Breast epithelium (tissue), 4 donors: ENCODE results near the gene GRIN2D. TPM values are rescaled to one million over a fixed set of nuclear protein-coding genes. Genes with fewer than 3 reads are reported as not detected.

ENCODE experiments used
- DNase-seq, 2 donors: peaks; one replicate each; pipeline ENCODE4 v3.0.0-alpha.2; 2019; ENCODE audit warnings: low spot score in 2 of 2
- H3K27ac ChIP-seq, 2 donors: fragments of 200-600 bp; sonication (generic) in 1 of 2; one replicate each; pipeline ENCODE4 v1.5.1; 2016 to 2019; ENCODE audit warnings: mild to moderate bottlenecking in 1 of 2
- H3K27me3 ChIP-seq, 2 donors: fragments of 200-600 bp; sonication (generic) in 1 of 2; one replicate each; pipeline versions ENCODE4 v1.5.1 to v1.6.0; 2017 to 2019; ENCODE audit warnings: control low read depth in 1 of 2, mild to moderate bottlenecking in 1 of 2
- H3K36me3 ChIP-seq: fragments of 200-600 bp; one replicate; pipeline ENCODE4 v1.5.1; 2019
- H3K4me1 ChIP-seq, 2 donors: fragments of 200-600 bp; sonication (generic); one replicate each; pipeline ENCODE4 v1.5.1; 2016 to 2019; ENCODE audit warnings: control low read depth in 1 of 2
- H3K4me3 ChIP-seq, 3 donors: fragments of 200-600 bp; sonication (generic); 1 replicate in 2 of 3; 2 replicates in 1 of 3; pipeline ENCODE4 v1.5.1; 2016 to 2019; ENCODE audit warnings: mild to moderate bottlenecking in 3 of 3, moderate library complexity in 2 of 3
- H3K9me3 ChIP-seq, 2 donors: fragments of 200-600 bp; sonication (generic) in 1 of 2; one replicate each; pipeline ENCODE4 v1.5.1; 2016 to 2019; ENCODE audit warnings: control low read depth in 1 of 2
- CTCF ChIP-seq, 3 donors: fragments of 450-650 bp; IDR thresholded peaks; one replicate each; pipeline ENCODE4 v1.5.1; 2016 to 2017; ENCODE audit warnings: antibody characterized with exemption in 3 of 3, mild to moderate bottlenecking in 3 of 3, moderate library complexity in 3 of 3
- POLR2A ChIP-seq: fragments of 450-650 bp; IDR thresholded peaks from one replicate; pipeline ENCODE4 v1.6.1; 2016; ENCODE audit warnings: antibody characterized with exemption, mild to moderate bottlenecking, moderate library complexity
- POLR2AphosphoS5 ChIP-seq, 3 donors: sonication (generic); formaldehyde crosslinking; IDR thresholded peaks; one replicate each; pipeline ENCODE4 v1.6.1; 2017; ENCODE audit warnings: antibody characterized with exemption in 3 of 3
- intact Hi-C: fragments of 100-400 bp; cut with DNase I; formaldehyde crosslinking; loops from one replicate; pipeline ENCODE4 v1.15.1; 2023; ENCODE audit warnings: low total_unique reads
- total RNA-seq, 3 donors: library from RNA; depleted of rRNA; stranded (reverse); fragments of >200 nt; gene quantifications; one replicate each; pipeline ENCODE4 v1.1.0, GENCODE V29; 2016

The GRIN2D gene
- total RNA-seq, result under 1 TPM in 2 of 3 donors, not detected in 1; 0.32 to 0.33 TPM

- Histone ChIP-seq H3K27ac (peak within 1 kb of the TSS in 1 of 2 donors; percentile 1), H3K27me3 (peaks cover 14 to 41% of the 10 kb centered on the region in 2 donors), H3K4me1 (peaks cover 0 to 9% of the 10 kb centered on the region in 2 donors), H3K4me3 (peak within 1 kb of the TSS in 2 of 3 donors; percentile 37 to 60), H3K36me3 (no peaks in the 10 kb centered on the region), H3K9me3 (no peaks in the 10 kb centered on the region)
- no peak for TF ChIP-seq POLR2AphosphoS5 (IDR thresholded peaks at IDR 0.05)
- TF ChIP-seq POLR2A, result no peak
- TF ChIP-seq CTCF (IDR thresholded peaks at IDR 0.05), result no peak
- DNase-seq, result no peak
- intact Hi-C loops, result loop anchor here (5.0 to 10.0 kb wide), 2 partner anchors 99 to 1211 kb away; no protein-coding TSS in a partner anchor
Measured at GRCh38 chr19:48393559-48394330, at the start of gene GRIN2D. Gene GRIN2D (plus strand): TSS chr19:48393668. CDS start chr19:48398393, 4,725 bp downstream.

DNA sequence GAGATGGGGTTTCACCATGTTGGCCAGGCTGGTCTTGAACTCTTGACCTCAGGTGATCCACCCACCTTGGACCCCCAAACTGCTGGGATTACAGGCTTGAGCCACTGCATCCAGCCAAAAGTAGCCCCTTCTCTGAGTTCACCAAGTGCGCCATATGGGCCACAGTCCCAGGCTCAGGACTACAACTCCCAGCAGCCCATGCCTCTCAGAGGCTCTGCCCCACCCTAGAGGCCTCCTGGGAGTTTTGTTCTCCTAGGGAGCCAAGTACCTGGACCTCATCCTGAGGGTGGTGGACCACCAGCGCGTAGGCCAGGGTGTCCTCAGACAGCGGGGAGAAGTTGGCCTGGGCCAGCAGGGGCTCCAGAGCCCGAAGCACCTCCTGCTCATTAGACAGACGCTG lies 48.6 kb upstream of the GRIN2D start:
- intact Hi-C loops, result no loop called here
- no peak for DNase-seq
- no peak for TF ChIP-seq CTCF (IDR thresholded peaks at IDR 0.05)
- no peak for TF ChIP-seq POLR2A
- Histone ChIP-seq H3K27ac (no peak overlapping the region), H3K9me3 (no peaks in the 10 kb centered on the region), H3K27me3 (no peaks in the 10 kb centered on the region), H3K4me1 (no peaks in the 10 kb centered on the region), H3K4me3 (no peak overlapping the region), H3K36me3 (no peaks in the 10 kb centered on the region)

DNA sequence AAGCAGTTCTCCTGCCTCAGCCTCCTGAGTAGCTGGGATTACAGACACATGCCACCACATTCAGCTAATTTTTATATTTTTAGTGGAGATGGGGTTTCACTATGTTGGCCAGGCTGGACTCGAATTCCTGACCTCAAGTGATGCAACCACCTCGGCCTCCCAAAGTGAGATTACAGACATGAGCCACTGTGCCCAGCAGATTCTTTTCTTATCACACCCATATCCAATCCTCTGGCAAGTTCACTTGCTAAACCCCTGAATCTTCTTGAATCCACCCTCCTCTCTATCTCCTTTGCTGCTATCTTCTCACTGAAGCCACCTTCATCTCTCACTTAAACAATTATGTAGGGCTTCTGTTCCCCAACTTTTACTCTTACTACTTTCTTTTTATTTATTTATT lies 47.3 kb upstream of the GRIN2D start:
- Histone ChIP-seq H3K4me1 (no peaks in the 10 kb centered on the region), H3K4me3 (no peak overlapping the region), H3K27ac (no peak overlapping the region), H3K9me3 (no peaks in the 10 kb centered on the region), H3K36me3 (no peaks in the 10 kb centered on the region), H3K27me3 (no peaks in the 10 kb centered on the region)
- intact Hi-C loops, result no loop called here
- no peak for TF ChIP-seq POLR2AphosphoS5 (IDR thresholded peaks at IDR 0.05)
- TF ChIP-seq POLR2A, result no peak
- TF ChIP-seq CTCF (IDR thresholded peaks at IDR 0.05), result no peak
- no peak for DNase-seq

GRCh38 chr19:48348045-48348444 lies 45.4 kb upstream of the GRIN2D start:
- H3K4me1 ChIP-seq, result no peaks in the 10 kb centered on the region

More at GRCh38 chr19:48348045-48348444, 45.4 kb upstream of the GRIN2D start:
- DNase-seq, result no peak
- H3K4me3 ChIP-seq, result no peak overlapping the region
- H3K27ac ChIP-seq, result no peak overlapping the region
- no peaks in the 10 kb centered on the region for H3K27me3 ChIP-seq
- H3K36me3 ChIP-seq, result no peaks in the 10 kb centered on the region
- no peaks in the 10 kb centered on the region for H3K9me3 ChIP-seq
- no peak for TF ChIP-seq POLR2AphosphoS5 (IDR thresholded peaks at IDR 0.05)
- no peak for TF ChIP-seq POLR2A
- no peak for TF ChIP-seq CTCF (IDR thresholded peaks at IDR 0.05)
- intact Hi-C loops, result no loop called here
